GM19351 (cell line): Measurements from ENCODE around the gene PLAAT2.
"Not testable (repeated sequence)": the region's sequence is repeated elsewhere in the genome, so short reads cannot be mapped to it uniquely, and the experiment has no call there.

ENCODE experiments used
- ATAC-seq: cut with Tn5 transposase; IDR thresholded peaks from one replicate; pipeline ENCODE4 v1.9.1; 2021; ENCODE audit warnings: mild to moderate bottlenecking, moderate library complexity; ENCODE audit not compliant: unreplicated experiment

PLAAT2 gene

DNA sequence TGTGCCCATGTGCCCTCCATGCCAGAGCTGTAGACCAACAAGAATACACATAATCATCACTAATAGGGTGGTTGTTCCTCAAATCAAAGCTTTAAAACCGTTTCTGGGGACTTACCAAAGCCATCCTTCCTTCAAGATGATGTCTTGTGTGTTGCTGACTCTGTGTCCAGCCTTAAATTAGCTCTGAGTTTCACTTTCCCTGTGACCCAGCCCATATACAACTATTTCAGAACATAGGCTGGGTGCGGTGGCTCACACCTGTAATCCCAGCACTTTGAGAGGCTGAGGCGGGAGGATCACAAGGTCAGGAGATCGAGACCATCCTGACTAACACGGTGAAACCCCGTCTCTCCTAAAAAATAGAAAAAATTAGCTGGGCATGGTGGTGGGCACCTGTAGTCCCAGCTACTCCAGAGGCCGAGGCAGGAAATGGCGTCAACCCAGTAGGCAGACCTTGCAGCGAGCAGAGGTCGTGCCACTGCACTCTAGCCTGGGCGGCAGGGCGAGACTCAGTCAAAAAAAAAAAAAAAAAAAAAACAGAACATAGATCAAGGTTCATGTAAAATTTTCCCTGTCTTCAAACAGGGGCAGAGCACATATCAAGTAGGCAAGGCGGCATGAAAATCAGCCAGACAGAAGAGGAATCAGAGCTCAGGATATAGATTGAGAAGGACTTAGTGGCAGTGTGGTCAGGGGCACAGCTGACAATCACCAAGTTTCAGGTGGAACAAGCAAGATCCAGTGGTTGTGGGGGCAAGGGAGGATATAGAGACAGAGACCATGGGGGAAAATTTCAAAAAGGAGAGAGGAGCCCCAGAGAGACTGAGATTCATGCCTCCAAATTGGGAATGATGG, at the start of gene PLAAT2:
TSS of gene PLAAT2 (minus strand) at position 179 of the 855 bp plus-strand sequence. CDS start at position 124, 55 bp downstream.
- no peak for ATAC-seq

DNA sequence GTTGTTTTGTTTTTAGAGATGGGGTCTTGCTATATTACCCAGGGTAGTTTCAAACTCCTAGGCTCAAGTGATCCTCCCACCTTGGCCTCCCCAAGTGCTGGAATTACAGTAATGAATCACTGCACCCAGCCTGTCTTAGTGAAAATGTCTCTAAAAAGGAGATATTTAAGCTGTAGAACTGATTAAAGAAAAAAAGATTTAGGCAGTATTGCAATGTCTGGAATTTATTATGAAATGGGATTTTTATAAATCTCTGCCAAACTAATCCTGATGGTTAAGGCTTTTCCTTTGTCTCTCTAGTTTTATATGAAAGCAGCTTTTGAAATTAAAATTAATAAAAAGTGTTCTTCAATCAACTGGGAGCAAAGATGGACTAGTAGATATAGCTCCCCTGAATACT, 49.0 kb upstream of the PLAAT2 start:
- no peak for ATAC-seq

DNA sequence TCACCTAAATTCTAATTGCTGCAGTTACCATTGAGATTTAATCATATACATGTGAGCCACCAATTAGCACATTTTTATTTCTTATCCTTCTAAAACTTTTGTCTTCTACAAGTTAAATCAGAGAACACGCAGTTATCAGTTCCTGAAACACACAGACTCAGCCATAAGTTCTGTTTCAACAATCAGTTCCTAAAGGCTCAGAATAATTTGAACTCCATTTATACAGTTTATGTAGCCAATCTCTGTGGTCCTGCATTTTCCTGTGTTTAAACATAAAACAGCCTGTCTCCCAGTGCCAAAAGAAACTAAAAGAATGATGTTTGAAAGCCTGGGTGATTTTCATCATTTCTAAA, 48.2 kb upstream of the PLAAT2 start:
- no peak for ATAC-seq

DNA sequence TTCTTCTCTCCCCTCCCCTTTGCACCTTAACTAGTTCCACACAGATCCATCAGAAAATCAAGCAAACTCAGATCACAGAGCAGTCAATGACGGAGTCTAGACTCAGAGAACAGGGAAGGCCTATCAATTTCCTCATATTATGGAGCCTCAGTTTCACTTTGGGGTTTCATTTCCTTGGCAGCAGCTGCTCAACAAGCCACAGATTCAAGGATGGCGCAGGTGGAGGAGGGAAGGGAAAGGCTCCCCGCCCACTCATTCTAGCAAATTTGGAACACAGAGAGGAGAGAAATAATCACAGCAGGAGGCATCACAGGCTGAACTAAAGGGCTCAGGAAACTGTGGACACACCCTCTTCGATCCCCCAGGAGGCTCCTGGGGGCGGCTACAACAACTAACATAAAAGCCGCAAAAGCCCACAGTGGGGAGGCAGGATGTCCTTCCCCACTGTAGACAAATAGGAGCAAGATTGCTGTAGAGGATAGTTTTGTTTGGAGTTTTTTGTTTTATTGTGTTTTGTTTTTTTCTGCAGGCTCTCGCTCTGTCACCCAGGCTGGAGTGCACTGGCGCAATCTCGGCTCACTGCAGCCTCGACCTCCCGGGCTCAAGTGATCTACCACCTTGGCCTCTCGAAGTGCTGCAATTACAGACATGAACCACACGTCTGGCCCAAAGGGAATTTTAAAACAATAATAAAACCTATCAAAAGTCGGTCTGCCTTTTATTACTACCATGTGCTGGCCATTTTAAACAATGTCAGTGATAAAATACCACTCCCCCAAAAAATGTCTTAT, 47.6 kb upstream of the PLAAT2 start:
- no peak for ATAC-seq

DNA sequence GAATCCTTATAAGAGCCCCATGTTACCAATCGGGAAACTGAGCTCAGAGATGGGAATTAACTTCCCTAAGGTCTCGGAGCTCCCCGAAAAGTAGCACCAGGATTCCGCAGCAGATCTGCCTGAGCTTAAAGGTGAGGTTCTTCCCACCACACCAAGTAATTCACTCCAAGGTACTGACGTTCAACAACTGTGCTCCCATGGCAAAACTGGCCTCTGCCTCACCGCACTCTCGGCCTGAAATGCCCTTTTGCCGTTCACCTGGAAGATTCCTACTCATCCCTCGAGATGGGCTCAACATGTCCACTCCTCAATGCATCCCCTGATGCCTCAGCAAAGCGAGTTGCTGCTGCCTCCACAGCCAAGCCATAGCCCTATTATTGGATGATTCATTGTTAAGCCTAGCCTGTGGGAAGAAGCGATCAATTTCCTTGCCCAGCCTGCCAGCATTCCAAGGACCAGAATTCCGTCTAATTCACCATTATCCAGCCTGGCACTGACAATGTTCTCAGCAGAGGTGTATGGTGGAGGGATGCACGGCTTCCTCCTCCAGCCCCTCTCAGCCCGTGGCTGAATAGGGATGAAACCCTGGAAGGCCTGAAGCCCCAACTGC, 46.9 kb upstream of the PLAAT2 start:
- no peak for ATAC-seq

DNA sequence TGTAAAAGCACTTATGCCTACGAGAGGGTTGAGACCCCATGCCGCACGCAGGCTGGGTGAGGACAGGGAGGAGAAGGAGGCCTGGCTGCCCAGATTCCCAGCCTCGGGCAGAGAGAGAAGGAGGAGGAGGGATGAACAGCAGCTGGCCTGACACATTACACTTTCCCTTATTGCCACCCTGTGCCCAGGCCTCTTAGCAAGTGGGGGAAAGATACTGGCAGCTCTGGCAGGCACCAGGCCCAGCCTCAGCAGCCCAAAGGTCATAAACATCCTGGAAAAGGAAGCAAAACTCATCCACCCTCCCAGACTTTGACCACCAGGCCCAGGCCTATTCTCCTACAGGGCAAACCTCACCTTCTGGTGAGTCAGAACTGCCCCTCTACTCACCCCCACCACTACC, 46.4 kb upstream of the PLAAT2 start:
- no peak for ATAC-seq

DNA sequence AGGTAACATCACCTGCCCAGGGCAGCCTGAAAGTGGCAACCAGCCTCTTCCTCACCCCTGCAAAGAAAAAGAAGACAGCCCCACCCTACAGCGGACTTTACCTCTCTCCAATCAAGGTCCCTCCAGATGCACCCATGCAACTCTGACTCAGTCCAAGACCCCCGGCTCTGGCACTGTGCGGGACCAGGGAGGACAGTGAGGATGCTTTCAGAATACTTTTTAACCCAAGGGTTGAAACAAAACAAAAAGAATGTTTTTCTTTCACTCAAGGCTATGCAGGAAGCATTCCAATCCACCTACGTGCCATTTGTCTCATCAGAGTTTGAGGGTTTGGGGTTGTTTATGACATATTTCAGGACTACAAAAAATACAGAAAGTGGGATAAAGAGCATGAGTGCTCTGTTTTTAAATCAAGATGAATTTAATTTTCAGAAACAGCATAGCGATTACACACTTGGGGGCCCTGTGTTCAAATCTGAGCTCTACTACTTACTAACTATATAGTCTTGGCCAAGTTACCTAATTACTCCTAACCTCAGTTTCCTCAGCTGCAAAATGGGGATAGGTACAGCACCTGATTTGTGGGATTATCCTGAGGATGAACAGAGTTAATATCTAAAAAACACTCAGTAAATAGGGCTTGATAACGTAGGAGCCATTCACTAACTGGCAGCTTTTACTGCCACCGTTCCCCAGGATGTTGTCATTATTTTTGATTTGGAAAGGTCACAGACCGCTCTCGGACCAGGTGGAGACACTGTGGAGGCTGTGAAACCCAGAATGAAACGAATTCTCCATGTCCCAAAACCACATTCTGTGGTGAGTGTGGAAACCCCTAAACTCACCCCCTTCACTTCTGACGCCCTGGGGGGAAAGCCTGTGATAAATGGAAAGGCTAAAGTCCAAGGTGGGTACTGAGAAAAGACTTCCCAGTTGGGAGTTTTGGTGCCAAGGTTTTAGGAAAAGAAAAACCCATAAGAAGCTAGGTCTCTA, 45.5 kb upstream of the PLAAT2 start:
- ATAC-seq: no peak

DNA sequence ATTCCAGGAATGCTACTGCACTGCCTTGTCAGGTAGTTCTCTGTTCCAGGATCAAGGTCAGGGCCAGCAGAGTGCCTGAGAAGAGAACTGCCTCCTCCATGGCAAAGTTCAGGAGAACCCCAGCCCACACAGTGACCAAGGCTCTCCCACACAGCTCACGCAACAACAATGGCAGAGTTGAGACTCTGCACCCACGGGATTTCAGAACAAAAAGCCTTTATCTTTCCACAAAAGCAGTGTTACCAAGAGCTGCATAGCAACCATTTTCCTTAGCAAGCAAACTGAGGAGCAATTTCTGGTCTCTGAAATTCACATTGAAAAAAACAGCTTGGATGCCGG, 40.0 kb upstream of the PLAAT2 start:
- no peak for ATAC-seq

DNA sequence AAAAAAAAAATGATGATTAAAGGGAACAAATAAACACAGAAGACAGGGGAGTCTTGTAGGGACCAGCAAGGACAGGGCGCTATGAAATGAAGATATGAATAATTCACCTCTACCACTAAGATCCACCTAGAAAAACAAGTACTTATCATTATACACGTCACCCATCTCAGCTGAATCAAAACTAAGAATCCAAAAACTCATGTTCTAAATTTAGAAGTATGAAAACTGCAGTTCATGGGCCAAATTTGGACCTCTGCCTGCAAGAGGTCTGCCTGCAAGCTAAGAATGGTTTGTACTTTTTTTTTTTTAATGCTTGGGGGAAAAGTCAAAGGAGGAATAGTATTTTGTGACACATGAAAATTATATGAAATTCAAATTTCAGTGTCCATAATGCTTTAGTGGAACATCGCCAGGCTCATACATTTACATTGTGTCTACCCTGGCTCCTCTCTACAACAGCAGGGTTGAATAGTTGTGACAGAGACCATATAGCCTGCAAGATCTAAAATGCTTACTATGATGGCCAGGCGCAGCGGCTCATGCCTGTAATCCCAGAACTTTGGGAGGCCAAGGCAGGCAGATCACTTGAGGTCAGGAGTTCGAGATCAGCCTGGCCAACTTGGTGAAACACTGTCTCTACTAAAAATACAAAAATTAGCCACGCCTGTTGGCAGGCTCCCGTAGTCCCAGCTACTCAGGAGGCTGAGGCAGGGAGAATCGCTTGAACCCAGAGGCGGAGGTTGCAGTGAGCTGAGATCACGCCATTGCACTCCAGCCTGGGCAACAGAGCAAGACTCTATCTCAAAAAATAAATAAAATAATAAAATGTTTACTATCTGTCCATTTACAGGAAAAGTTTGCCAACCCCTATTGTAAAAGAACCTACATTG, 39.4 kb upstream of the PLAAT2 start:
- not testable (repeated sequence) for ATAC-seq

DNA sequence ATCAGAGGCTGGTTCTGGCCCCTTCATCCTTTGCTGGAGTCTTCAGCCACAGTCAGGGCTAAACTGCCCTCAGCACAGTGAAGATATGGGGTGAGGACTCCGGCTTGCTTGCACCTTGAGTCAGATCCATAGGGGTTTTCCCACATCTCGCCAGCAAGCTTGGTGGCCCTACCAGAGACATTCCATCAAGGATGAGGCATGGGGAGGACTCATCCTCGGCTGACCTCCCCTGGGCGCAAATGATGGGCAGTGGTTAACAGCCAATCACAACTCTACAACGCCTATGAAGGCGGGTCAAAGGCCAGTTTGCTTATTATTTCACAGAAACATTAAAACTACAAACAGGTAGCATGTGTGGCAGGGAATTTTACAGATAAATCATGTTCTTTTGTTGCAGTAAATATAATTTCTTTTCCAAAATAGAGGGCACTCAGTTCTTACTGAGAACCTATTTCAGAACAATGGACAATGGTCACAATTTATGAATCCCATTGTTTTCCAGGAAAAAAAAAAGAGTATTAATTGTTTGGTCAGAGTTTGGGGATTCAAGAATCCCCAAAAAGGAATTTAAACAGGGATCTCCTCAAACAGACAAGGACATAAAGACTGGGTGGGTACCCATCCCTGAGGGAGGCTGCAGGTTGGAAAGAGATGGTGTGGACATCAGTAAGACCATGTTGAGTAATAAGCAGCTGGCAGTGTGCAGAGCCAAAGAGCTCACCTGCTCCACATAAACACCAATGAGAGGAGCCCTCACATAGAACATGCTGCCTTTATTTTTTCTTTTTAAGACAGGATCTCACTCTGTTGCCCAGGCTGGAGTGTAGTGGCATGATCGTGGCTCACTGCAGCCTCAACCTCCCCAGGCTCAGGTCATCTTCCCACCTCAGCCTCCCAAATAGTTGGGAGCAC, 36.3 kb upstream of the PLAAT2 start:
- no peak for ATAC-seq

DNA sequence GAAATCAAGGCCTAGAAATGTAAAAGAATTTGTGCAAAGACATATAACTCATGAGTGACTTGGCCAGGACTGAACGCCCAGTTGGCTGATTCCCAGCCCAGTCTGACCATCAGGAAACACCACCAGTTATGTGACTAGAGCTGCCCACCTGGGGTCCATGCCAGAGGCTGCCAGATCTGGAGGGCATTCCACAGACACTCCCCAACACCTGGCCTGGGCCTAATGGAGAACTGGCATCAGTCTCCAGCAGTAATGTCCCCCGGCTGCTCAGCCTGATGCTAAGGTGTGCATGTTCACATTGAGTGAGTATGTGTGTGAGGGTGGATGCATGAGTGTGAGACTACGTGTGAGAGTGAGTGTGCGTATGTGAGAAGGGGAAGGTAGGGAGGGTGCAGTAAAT, 35.4 kb upstream of the PLAAT2 start:
- ATAC-seq: no peak

DNA sequence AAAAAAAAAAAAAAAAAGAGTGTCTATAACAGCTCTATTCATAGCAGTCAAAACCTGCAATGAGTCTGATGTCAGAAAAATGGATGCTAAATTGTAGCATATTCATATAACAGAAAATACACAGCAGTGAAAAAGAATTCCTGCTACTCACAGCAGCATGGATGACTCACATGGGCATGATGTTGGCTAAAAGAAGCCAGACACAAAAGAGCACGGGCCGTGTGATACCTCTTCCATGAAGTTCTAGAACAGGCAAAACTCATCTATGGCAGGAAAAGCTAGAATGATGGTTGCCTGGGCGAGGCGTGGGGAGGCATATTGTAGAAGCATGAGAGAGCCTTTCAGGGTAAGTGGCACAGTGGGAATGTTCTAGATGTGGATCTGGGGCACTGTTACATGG, 32.1 kb upstream of the PLAAT2 start:
- no peak for ATAC-seq

DNA sequence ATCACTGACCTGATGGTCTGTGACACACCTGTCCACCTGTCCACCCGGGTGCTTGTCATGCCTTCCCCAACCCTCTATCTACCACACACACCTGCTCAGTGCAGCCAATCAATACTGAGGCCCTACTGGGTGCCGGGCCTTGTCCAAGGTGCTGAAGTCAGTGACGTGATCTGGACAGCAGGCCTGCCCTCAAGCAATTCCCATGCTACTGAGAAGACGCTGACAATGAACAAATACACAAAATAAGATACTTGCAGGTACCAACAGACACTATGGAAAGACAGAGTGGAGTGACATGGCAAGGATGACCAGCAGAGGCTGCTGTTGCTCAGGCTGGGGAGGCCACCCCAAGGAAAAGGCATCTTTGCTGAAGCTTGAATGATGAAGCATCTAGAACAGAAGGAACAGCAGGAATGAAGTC, 29.8 kb upstream of the PLAAT2 start:
- no peak for ATAC-seq

DNA sequence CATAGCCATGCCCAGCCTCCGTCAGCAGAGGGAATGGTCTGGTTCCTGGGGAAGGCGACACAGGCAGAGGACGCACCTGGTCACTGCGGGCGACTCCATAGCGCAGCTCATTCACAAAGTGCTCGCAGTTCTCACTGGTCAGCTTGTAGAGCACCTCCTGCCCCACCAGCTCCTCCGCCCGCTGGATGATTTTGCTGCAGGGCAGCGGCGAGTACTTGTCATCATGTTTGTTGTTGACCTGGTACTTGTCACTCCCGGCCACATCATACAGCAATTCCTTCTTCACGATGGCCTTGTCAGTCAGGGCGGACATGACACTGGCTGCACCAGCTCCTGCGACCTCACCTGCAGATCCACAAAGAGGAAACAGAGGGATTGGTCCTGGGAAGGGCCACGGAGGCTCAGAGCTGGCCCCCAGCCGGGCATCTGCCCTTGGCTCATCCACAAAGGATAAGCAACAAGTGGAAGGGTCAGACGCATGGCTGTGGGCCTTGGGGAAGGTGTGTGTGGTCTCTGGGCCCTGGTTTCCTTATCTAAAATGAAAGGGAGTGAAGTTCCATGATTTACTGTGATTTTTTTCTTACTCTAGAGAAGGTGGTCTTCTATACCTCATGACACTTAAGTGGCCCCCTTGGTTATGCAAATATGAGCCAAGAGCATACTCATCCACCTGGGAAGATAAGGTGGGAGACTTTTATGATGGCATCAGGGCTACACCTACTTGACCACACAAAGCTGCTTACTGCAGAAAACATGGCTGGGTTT, 27.0 kb upstream of the PLAAT2 start:
- ATAC-seq: no peak

DNA sequence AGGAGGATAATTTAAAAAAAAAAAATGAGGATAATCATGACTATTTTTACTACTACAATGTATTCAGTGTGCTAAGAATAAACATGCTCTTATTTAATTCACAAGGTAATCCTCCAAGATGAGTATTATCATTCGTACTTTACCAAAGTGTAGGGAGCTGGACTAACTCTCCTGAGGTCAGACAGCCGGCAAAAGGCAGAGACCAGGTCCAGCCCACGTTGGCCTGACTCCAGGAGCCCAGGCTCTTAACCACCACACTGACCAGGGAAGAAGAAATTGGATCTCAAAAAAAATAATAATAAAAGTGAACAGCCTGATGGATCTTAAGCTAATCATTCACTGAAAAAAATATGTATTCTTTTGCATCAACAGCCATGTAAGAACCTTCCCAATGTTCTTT, 25.8 kb upstream of the PLAAT2 start:
- ATAC-seq: no peak

DNA sequence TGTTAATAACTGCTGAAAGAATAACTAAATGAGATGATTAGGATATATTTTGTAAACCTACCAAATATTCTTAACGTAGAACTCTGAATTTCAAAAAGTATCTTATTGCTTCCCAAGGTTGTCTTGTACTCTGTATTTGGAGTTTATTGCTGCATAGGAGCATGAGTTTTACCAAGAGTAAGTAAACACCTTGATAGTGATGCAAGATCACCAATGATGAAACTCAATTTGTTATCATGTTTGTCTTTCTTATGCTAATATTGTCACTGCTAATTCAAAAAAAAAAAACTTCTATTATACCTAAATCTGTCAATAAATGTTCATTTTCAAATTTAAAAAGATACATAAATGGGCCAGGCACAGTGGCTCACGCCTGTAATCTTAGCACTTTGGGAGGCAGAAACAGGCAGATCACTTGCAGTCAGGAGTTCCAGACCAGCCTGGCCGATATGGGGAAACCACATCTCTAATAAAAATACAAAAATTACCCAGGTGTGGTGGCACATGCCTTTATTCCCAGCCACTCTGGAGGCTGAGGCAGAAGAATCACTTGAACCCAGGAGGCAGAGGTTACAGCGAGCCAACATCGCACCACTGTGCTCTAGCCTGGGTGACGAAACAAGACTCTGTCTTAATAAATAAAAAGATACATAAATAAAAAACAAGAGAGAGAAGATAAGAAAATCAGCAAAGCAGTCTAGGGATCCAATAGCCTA, 23.4 kb upstream of the PLAAT2 start:
- no peak for ATAC-seq

DNA sequence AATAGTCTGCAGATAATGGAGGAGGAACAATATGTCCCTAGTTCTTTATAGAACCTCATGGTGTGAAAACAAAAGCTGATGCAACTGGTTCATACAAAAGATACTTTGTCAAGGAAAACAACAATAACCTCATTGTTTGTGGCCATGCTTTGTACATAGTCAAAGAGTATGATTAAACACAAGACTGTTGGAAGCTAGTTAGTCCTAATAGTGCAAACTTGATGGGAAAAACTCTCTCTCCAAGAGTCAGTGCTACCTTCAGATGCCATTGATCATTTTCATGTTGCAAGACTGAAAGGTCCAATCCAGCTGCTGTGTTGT, 20.1 kb upstream of the PLAAT2 start:
- ATAC-seq: no peak
